Testis (tissue), 3 donors: Measurements from ENCODE around the gene HDAC9. TPM values are rescaled to one million over a fixed set of nuclear protein-coding genes. Genes with fewer than 3 reads are reported as not detected.
"Not testable (repeated sequence)": the region's sequence is repeated elsewhere in the genome, so short reads cannot be mapped to it uniquely, and the experiment has no call there.

Experiments used
- DNase-seq: peaks from one replicate; pipeline ENCODE4 v3.0.0-alpha.2; 2019
- H3K27ac ChIP-seq, 2 donors: fragments of 200-600 bp; sonication (generic); one replicate each; pipeline ENCODE4 v1.5.1; 2019
- H3K27me3 ChIP-seq: fragments of 200-600 bp; sonication (generic); one replicate; pipeline ENCODE4 v1.5.1; 2019
- H3K36me3 ChIP-seq: fragments of 200-600 bp; sonication (generic); one replicate; pipeline ENCODE4 v1.5.1; 2017; ENCODE audit warnings: low read depth; ENCODE audit errors: missing control alignments
- H3K4me1 ChIP-seq: fragments of 200-600 bp; sonication (generic); one replicate; pipeline ENCODE4 v1.5.1; 2019
- H3K4me3 ChIP-seq, 2 donors: fragments of 200-600 bp; sonication (generic); one replicate each; pipeline ENCODE4 v1.5.1; 2017 to 2019
- H3K9me3 ChIP-seq: fragments of 200-600 bp; sonication (generic); one replicate; pipeline ENCODE4 v1.5.1; 2017
- CTCF ChIP-seq, 3 experiments: fragments of 450-650 bp in 2 of 3; fragments of 200-600 bp in 1 of 3; sonication (generic) in 1 of 3; IDR thresholded peaks; one replicate each; pipeline ENCODE4 v1.5.1; 2016 to 2019; ENCODE audit warnings: antibody characterized with exemption in 3 of 3, mild to moderate bottlenecking in 2 of 3, moderate library complexity in 1 of 3
- POLR2A ChIP-seq: fragments of 450-650 bp; IDR thresholded peaks from one replicate; pipeline ENCODE4 v1.6.1; 2017; ENCODE audit warnings: antibody characterized with exemption, mild to moderate bottlenecking, moderate library complexity
- WGBS, 2 donors: methylation state at CpG; one replicate each; pipeline ENCODE4 v1.1.5; 2018; 5-methylcytosine and 5-hydroxymethylcytosine counted together
- intact Hi-C: fragments of 100-400 bp; cut with DNase I; formaldehyde crosslinking; loops from one replicate; pipeline ENCODE4 v1.15.1; 2023; ENCODE audit warnings: low total_unique reads
- polyA plus RNA-seq: library from polyadenylated mRNA; stranded (reverse); fragments of 350-450 nt; fragmentation: Illumina TruSeq; extraction: RNeasy Lipid Tissue Mini Kit (QIAGEN cat#74804); gene quantifications from one replicate; pipeline ENCODE4 v1.2.3, GENCODE V29; 2014; ENCODE audit warnings: low read depth, low replicate concordance; ENCODE audit not compliant: insufficient read depth
- total RNA-seq, 2 donors: library from RNA; depleted of rRNA; stranded (reverse); fragments of >200 nt; gene quantifications; one replicate each; pipeline ENCODE4 v1.2.3, GENCODE V29; 2016

The HDAC9 gene
- total and polyA plus RNA-seq, 3 donors from 2014 or later, result 30.6 to 35.5 (median 35.4) TPM

- TF ChIP-seq POLR2A (no peak), CTCF (IDR thresholded peaks at IDR 0.05) (no peak)
- DNase-seq, result no peak
- no peak overlapping the region for H3K4me3 ChIP-seq
- 29 to 44% methylated on average over 2 of the region's 2 CpGs for WGBS, 2 donors
- H3K27me3 ChIP-seq, result no peaks in the 10 kb centered on the region
- no peak overlapping the region for H3K27ac ChIP-seq
- no peaks in the 10 kb centered on the region for H3K9me3 ChIP-seq
- intact Hi-C loops, result no loop called here
- no peaks in the 10 kb centered on the region for H3K36me3 ChIP-seq
- no peaks in the 10 kb centered on the region for H3K4me1 ChIP-seq
Observed at GRCh38 chr7:18715988-18716387, 220.4 kb downstream of the HDAC9 start.

GRCh38 chr7:18721429-18721828 lies 225.9 kb downstream of the HDAC9 start:
- 92 to 94% methylated on average over 5 of the region's 5 CpGs for WGBS, 2 donors

GRCh38 chr7:18724318-18724717 lies 228.8 kb downstream of the HDAC9 start:
- no peak overlapping the region for H3K27ac ChIP-seq
- no peak for DNase-seq
- TF ChIP-seq CTCF (IDR thresholded peaks at IDR 0.05) (no peak), POLR2A (no peak)
- WGBS, 2 donors, result 95 to 96% methylated on average over 2 of the region's 2 CpGs
- H3K4me3 ChIP-seq, result no peak overlapping the region
- no peaks in the 10 kb centered on the region for H3K9me3 ChIP-seq
- no peaks in the 10 kb centered on the region for H3K27me3 ChIP-seq
- no peaks in the 10 kb centered on the region for H3K4me1 ChIP-seq
- no peaks in the 10 kb centered on the region for H3K36me3 ChIP-seq
- intact Hi-C loops, result no loop called here

More at GRCh38 chr7:18721429-18721828, 225.9 kb downstream of the HDAC9 start:
- no peaks in the 10 kb centered on the region for H3K9me3 ChIP-seq
- H3K4me1 ChIP-seq, result no peaks in the 10 kb centered on the region
- no peak overlapping the region for H3K27ac ChIP-seq
- DNase-seq, result no peak
- H3K4me3 ChIP-seq, result no peak overlapping the region
- TF ChIP-seq POLR2A (no peak), CTCF (IDR thresholded peaks at IDR 0.05) (no peak)
- H3K36me3 ChIP-seq, result no peaks in the 10 kb centered on the region
- intact Hi-C loops, result no loop called here
- no peaks in the 10 kb centered on the region for H3K27me3 ChIP-seq

GRCh38 chr7:18727115-18727870 lies 231.7 kb downstream of the HDAC9 start:
- H3K4me3 ChIP-seq, result no peak overlapping the region
- WGBS, 2 donors, result 46 to 51% methylated on average over 18 of the region's 18 CpGs
- H3K27me3 ChIP-seq, result no peaks in the 10 kb centered on the region
- H3K27ac ChIP-seq, result no peak overlapping the region
- intact Hi-C loops, result no loop called here
- H3K36me3 ChIP-seq, result no peaks in the 10 kb centered on the region
- H3K4me1 ChIP-seq, result no peaks in the 10 kb centered on the region
- H3K9me3 ChIP-seq, result no peaks in the 10 kb centered on the region
- no peak for TF ChIP-seq POLR2A
- TF ChIP-seq CTCF (IDR thresholded peaks at IDR 0.05), result no peak
- no peak for DNase-seq

GRCh38 chr7:18736012-18736411 lies 240.5 kb downstream of the HDAC9 start:
- H3K27ac ChIP-seq, H3K4me1 ChIP-seq, DNase-seq, intact Hi-C loops, H3K9me3 ChIP-seq, H3K27me3 ChIP-seq, H3K4me3 ChIP-seq, H3K36me3 ChIP-seq: not testable (repeated sequence)
- 72 to 88% methylated on average over 2 of the region's 2 CpGs for WGBS, 2 donors
